AG20443 (cell line): ENCODE measurements around the gene FUOM.
A peak's percentile ranks its signal among the peaks of the same experiment; 100 is the strongest.
"Not testable (repeated sequence)": the region's sequence is repeated elsewhere in the genome, so short reads cannot be mapped to it uniquely, and the experiment has no call there.

ENCODE experiments used
- DNase-seq: peaks from one replicate; pipeline ENCODE4 v3.0.0; 2012; ENCODE audit warnings: low spot score, mixed read lengths

Gene FUOM

GRCh38 chr10:133332936-133333699 lies 24.7 kb downstream of the FUOM start:
- DNase-seq, result no peak

- DNase-seq, result peak; percentile 91
Observed at GRCh38 chr10:133329491-133330202, 28.2 kb downstream of the FUOM start.

- no peak for DNase-seq
Observed at GRCh38 chr10:133328358-133329343, 29.2 kb downstream of the FUOM start.

- no peak for DNase-seq
Observed at GRCh38 chr10:133327651-133328357, 30.0 kb downstream of the FUOM start.

- no peak for DNase-seq
Observed at GRCh38 chr10:133326745-133327650, 30.8 kb downstream of the FUOM start.

- DNase-seq, result no peak
Observed at GRCh38 chr10:133326223-133326551, 31.6 kb downstream of the FUOM start.

GRCh38 chr10:133325440-133326222 lies 32.2 kb downstream of the FUOM start:
- DNase-seq, result peak; percentile 33

GRCh38 chr10:133324857-133325260 lies 33.0 kb downstream of the FUOM start:
- no peak for DNase-seq

GRCh38 chr10:133324198-133324792 lies 33.5 kb downstream of the FUOM start:
- peak; percentile 47 for DNase-seq

GRCh38 chr10:133322064-133322709 lies 35.6 kb downstream of the FUOM start:
- DNase-seq, result not testable (repeated sequence)

- DNase-seq, result not testable (repeated sequence)
Observed at GRCh38 chr10:133320852-133321422, 36.9 kb downstream of the FUOM start.

GRCh38 chr10:133318494-133319127 lies 39.2 kb downstream of the FUOM start:
- DNase-seq, result peak; percentile 79

GRCh38 chr10:133316732-133317131 lies 41.1 kb downstream of the FUOM start:
- DNase-seq, result no peak

GRCh38 chr10:133316266-133316665 lies 41.6 kb downstream of the FUOM start:
- DNase-seq, result no peak

- DNase-seq, result no peak
Observed at GRCh38 chr10:133315847-133316246, 42.0 kb downstream of the FUOM start.

- DNase-seq, result no peak
Observed at GRCh38 chr10:133314911-133315310, 42.9 kb downstream of the FUOM start.

GRCh38 chr10:133313192-133313591 lies 44.6 kb downstream of the FUOM start:
- DNase-seq, result no peak

GRCh38 chr10:133312769-133313145 lies 45.1 kb downstream of the FUOM start:
- DNase-seq, result no peak
